HG02884 (cell line): ENCODE data around the gene CENPQ.

Source experiments
- ATAC-seq: cut with Tn5 transposase; IDR thresholded peaks from one replicate; pipeline ENCODE4 v1.9.1; 2021; ENCODE audit warnings: mild to moderate bottlenecking, moderate library complexity; ENCODE audit not compliant: unreplicated experiment

CENPQ gene

DNA sequence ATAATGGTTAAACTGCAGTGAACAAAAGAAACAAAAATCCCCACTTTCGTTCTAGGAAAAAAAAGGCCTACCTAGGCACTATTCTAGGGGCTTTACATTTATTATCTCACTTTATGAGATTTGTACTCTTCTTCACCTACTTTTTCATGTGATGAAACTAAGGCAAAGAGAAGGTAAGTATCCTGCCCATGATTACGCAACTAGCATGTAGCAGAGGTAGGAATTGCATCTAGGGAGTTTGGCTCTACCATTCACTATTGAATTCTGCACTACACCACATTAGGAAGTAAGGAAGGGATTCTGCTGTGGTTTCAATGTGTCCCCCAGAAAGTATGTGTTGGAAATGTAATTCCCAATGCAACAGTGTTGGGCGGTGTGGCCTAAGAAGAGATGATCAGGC, 75.9 kb downstream of the CENPQ start:
- ATAC-seq = no peak

DNA sequence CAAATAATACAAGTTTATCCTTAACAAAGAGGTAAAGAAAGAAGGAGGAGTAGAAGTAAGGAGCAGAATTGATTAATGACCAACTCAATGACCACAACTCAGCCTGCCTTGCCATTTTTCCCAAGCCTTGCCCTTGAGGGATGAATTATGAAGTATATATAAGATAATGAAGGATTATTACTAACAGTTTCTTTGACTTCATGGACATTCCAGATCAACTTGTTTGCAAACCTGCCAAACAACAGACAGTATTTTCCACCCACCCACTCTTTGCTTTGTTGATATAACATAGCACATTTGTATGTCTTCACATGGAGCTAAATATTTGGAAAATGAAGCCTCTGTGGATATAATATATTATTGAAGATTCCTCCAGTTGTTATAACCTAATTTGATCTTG, 77.4 kb downstream of the CENPQ start:
- ATAC-seq = no peak

DNA sequence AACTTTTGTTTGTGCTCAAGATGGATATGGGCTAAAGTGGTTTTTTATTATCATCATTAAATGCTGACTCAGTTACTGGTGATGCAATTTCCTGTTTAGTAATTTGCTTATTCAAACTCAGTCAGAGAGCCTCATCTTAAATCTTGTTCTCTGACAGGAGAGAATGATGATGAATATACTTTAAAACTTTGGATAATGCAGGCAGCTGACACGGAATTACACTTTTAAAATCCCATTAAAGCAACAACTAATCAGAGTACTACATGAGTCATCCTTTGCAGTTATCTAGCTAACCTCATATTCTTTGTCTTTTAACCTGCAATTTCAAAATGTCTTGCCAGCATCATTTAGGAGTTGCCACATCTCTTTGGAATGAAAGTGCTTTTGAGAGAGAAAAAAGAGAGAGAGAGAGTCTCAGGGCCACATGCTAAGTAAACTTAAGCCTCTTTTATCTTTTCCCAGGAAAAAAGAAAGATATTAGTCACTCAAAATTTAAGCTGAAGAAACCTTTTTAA, 78.1 kb downstream of the CENPQ start:
- ATAC-seq = no peak

DNA sequence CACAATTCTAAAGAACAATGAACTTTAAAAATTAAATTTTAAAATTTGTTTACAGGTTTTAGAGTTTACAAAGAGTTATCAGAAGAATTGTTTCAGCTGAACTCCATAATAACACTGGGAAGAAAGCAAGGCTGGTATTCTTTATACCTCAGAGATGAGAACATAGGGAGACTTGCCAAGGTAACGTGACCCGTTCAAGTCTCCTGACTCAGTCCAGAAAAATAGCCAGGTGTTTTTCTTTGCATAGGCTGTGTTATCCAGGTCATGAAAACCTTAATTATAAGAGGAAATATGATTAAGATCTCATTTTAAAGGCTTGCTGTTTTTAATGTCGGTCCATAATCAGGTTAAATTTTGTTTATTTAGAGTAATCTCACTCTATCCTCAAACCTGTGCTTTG, 78.8 kb downstream of the CENPQ start:
- ATAC-seq = no peak
